Measurements from ENCODE around the gene TNIK.

Gene TNIK

GRCh38 chr3:171283183-171283847 is 176.9 kb downstream of the TNIK start:
- DNase-seq (ENCODE audit: low read depth in 2 of 2), result no peak

GRCh38 chr3:171282041-171282440 is 178.2 kb downstream of the TNIK start:
- no peak for DNase-seq (ENCODE audit: low read depth in 2 of 2)

- DNase-seq (ENCODE audit: low read depth in 2 of 2), result no peak
Measured at GRCh38 chr3:171281256-171281992, 178.8 kb downstream of the TNIK start.

DNA sequence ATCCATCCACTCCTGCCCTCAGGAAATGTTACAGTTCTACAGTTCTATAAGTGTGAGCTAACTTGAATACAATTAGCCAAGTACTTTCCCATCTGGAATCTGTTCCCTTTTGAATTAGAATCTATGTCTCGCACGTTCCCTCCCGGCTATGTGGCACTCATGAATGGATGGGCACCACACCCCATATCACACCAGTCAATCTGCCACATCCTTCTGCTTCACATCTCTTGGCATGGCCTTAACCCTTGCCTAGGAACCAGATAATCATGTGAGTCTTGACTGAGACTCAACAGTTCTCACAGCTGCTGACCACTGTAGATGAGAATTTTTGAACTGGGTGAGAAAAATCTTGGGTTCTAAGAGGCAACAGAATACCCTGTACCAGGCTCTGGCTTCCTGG is 180.2 kb downstream of the TNIK start:
- no peak for DNase-seq (ENCODE audit: low read depth in 2 of 2)

- no peak for DNase-seq (ENCODE audit: low read depth in 2 of 2)
Measured at GRCh38 chr3:171278299-171278590, 182.0 kb downstream of the TNIK start.

DNA sequence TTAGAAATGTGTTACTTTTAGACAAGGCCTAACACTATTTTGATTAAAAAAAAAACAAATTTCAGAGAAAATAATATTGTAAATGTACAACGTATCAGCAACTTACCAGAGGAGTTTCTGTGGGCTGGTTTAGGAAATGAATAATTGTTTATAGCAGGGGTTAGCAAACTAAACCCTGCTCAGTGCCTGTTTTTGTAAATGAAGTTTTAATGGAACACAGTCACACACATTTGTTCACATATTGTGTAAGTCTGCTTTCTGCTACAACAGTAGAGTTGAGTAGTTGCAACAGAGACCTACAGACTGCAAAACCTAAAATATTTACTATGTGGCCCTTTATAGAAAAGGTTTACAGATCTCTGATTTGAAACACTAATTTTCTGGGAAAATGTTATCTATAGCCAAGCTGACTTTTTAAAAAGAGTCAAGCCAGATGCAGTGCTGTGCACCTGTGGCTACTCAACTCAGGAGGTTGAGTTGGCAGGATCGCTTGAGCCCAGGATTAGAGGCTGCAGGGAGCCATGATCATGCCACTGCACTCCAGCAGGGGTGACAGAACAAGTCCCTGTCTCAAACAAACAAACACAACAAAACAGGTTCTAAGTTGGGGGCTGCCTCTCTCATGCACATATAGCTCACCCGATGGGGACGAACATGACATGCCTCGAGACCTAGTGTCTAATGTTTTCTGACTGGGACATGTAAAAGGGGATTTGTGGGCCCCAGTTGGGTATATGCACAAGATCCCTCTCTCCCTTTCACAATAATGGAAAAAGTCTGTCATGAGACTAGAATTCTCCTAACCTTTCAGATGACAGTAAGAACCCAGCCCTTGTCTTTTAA is 182.5 kb downstream of the TNIK start:
- no peak for DNase-seq (ENCODE audit: low read depth in 2 of 2)

DNA sequence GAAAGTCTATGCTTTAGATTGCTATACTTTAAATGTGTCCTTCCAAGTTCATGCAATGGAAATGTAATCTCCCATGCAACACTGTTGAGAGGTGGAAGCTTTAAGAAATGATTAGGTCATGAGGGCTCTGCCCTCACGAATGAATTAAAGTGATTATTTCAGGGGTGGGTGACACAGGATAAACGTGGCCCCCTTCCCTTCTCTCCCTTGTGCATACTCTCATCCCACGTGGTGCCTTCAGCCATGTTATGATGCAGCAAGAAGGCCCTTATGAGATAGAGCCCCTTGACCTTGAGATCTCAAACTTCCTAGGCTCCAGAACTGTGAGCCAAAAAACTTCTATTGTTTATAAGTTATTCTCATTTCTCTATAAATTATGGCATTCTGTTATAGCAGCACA is 183.3 kb downstream of the TNIK start:
- DNase-seq (ENCODE audit: low read depth in 2 of 2), result no peak

GRCh38 chr3:171274222-171274621 is 186.0 kb downstream of the TNIK start:
- no peak for DNase-seq (ENCODE audit: low read depth in 2 of 2)

GRCh38 chr3:171270541-171270940 is 189.7 kb downstream of the TNIK start:
- DNase-seq (ENCODE audit: low read depth in 2 of 2), result no peak

- no peak for DNase-seq (ENCODE audit: low read depth in 2 of 2)
Measured at GRCh38 chr3:171269542-171269941, 190.7 kb downstream of the TNIK start.

- no peak for DNase-seq (ENCODE audit: low read depth in 2 of 2)
Measured at GRCh38 chr3:171268677-171269076, 191.5 kb downstream of the TNIK start.

DNA sequence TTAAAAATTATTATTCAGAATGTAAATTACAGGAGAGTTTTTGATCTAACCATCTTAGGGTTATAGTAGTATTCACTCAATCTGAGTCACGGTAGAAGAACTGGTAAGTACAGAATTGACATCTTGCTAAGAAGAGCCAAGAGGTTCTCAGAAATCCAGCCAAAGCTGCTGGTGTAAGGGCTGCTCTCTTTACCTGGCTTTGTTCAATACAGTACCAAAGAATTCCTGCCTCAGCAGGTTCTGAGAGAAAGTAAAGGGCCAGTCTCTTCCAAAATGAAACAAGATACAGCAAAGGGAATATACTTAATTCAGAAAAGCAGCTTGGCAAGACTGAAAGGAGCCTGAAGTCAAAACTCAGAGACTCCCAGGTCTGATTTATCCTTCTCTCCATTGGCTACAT is 193.1 kb downstream of the TNIK start:
- no peak for DNase-seq (ENCODE audit: low read depth in 2 of 2)

GRCh38 chr3:171266740-171267073 is 193.5 kb downstream of the TNIK start:
- DNase-seq (ENCODE audit: low read depth in 2 of 2), result no peak

- DNase-seq (ENCODE audit: low read depth in 2 of 2), result no peak
Measured at GRCh38 chr3:171266034-171266739, 194.0 kb downstream of the TNIK start.

DNA sequence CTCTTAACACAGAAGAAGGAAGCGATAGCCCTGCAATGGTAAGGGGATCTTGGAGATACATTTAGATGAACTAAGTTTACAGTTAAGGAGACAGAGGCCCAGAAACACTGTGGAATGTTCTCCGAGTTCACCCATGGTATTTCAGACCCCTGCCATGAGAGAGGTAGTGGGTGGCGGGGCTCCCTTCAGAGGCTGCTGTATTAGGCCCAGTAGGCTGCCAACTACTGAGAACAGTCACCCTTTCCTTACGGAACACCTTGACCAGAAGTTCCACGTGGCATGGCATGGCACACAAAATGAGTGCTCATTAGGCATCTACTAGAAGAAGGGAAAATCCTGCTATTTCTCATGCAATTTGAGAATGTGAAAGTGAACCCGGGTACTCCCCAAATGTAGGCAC is 195.4 kb downstream of the TNIK start:
- no peak for DNase-seq (ENCODE audit: low read depth in 2 of 2)

- no peak for DNase-seq (ENCODE audit: low read depth in 2 of 2)
Measured at GRCh38 chr3:171262431-171262830, 197.8 kb downstream of the TNIK start.

GRCh38 chr3:171261487-171261886 is 198.7 kb downstream of the TNIK start:
- no peak for DNase-seq (ENCODE audit: low read depth in 2 of 2)

GRCh38 chr3:171260899-171261298 is 199.3 kb downstream of the TNIK start:
- no peak for DNase-seq (ENCODE audit: low read depth in 2 of 2)

DNA sequence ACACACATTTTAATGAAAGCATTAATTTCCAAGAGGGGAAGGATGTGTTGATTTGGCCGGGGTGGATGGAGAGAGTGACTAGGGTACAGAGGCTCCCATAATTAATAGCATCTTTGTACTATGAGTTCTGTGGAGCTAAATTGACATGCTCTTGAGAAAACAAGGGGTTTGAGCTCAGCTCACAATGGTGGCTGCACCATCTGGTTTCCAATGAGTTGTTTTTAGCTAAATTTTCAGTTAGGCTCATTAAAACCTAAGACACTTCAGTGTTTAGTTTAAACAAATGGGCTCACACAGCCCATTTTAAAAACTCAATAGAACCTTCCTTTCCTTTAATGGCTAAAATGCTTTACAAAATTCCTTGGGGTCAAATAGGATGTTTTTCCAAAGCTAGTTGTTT is 199.7 kb downstream of the TNIK start:
- DNase-seq (ENCODE audit: low read depth in 2 of 2), result no peak

GRCh38 chr3:171258316-171258715 is 201.9 kb downstream of the TNIK start:
- no peak for DNase-seq (ENCODE audit: low read depth in 2 of 2)

GRCh38 chr3:171257251-171258203 is 202.7 kb downstream of the TNIK start:
- DNase-seq (ENCODE audit: low read depth in 2 of 2), result no peak

All from stimulated activated CD4-positive, alpha-beta T cell treated with anti-CD3 and anti-CD28 coated beads, Interleukin-1b, Interleukin-23, amount 100 ng/mL, for 1 hour (primary cell).